ENCODE data around the gene ZNF41. TPM values are rescaled to one million over a fixed set of nuclear protein-coding genes. Genes with fewer than 3 reads are reported as not detected.

The ZNF41 gene
- polyA plus RNA-seq, 2 donors: 2.2 to 2.3 TPM

- no peaks in the 10 kb centered on the region for H3K9me3 ChIP-seq (ENCODE audit: control insufficient read depth in 2 of 2, insufficient read depth in 1 of 2, low read depth in 1 of 2, low read length in 1 of 2)
- H3K27ac ChIP-seq (ENCODE audit: low read depth in 2 of 2, low read length in 1 of 2): no peak overlapping the region
- H3K27me3 ChIP-seq (ENCODE audit: control insufficient read depth in 1 of 2, insufficient read depth in 2 of 2, low read length in 2 of 2): no peaks in the 10 kb centered on the region
- no peaks in the 10 kb centered on the region for H3K4me1 ChIP-seq (ENCODE audit: control insufficient read depth in 2 of 2, insufficient read depth in 2 of 2, low read length in 1 of 2)
- H3K36me3 ChIP-seq (ENCODE audit: control insufficient read depth in 2 of 2, insufficient read depth in 2 of 2, low read length in 1 of 2): no peaks in the 10 kb centered on the region
- no peak overlapping the region for H3K4me3 ChIP-seq (ENCODE audit: low read depth in 1 of 2, low read length in 2 of 2)
- 48 to 92% methylated on average over 1 of the region's 1 CpG for WGBS, 2 donors
These were observed 22.5 kb downstream of the ZNF41 start for GRCh38 chrX:47460561-47460960.

GRCh38 chrX:47458528-47458927, 24.5 kb downstream of the ZNF41 start:
- no peaks in the 10 kb centered on the region for H3K36me3 ChIP-seq (ENCODE audit: control insufficient read depth in 2 of 2, insufficient read depth in 2 of 2, low read length in 1 of 2)
- no peaks in the 10 kb centered on the region for H3K27me3 ChIP-seq (ENCODE audit: control insufficient read depth in 1 of 2, insufficient read depth in 2 of 2, low read length in 2 of 2)
- no peaks in the 10 kb centered on the region for H3K4me1 ChIP-seq (ENCODE audit: control insufficient read depth in 2 of 2, insufficient read depth in 2 of 2, low read length in 1 of 2)
- no peak overlapping the region for H3K27ac ChIP-seq (ENCODE audit: low read depth in 2 of 2, low read length in 1 of 2)
- WGBS, 2 donors: 79 to 92% methylated on average over 6 of the region's 6 CpGs
- H3K4me3 ChIP-seq (ENCODE audit: low read depth in 1 of 2, low read length in 2 of 2): no peak overlapping the region
- H3K9me3 ChIP-seq (ENCODE audit: control insufficient read depth in 2 of 2, insufficient read depth in 1 of 2, low read depth in 1 of 2, low read length in 1 of 2): no peaks in the 10 kb centered on the region

- 75 to 93% methylated on average over 6 of the region's 6 CpGs for WGBS, 2 donors
- H3K27me3 ChIP-seq (ENCODE audit: control insufficient read depth in 1 of 2, insufficient read depth in 2 of 2, low read length in 2 of 2): no peaks in the 10 kb centered on the region
- H3K4me1 ChIP-seq (ENCODE audit: control insufficient read depth in 2 of 2, insufficient read depth in 2 of 2, low read length in 1 of 2): no peaks in the 10 kb centered on the region
- H3K27ac ChIP-seq (ENCODE audit: low read depth in 2 of 2, low read length in 1 of 2): no peak overlapping the region
- peaks cover 0 to 6% of the 10 kb centered on the region in 2 donors for H3K36me3 ChIP-seq (ENCODE audit: control insufficient read depth in 2 of 2, insufficient read depth in 2 of 2, low read length in 1 of 2)
- no peak overlapping the region for H3K4me3 ChIP-seq (ENCODE audit: low read depth in 1 of 2, low read length in 2 of 2)
- peaks cover 3 to 5% of the 10 kb centered on the region in 2 donors for H3K9me3 ChIP-seq (ENCODE audit: control insufficient read depth in 2 of 2, insufficient read depth in 1 of 2, low read depth in 1 of 2, low read length in 1 of 2)
These were observed 26.9 kb downstream of the ZNF41 start for GRCh38 chrX:47456080-47456479.

- Histone ChIP-seq H3K4me1 (ENCODE audit: control insufficient read depth in 2 of 2, insufficient read depth in 2 of 2, low read length in 1 of 2) (no peaks in the 10 kb centered on the region), H3K36me3 (ENCODE audit: control insufficient read depth in 2 of 2, insufficient read depth in 2 of 2, low read length in 1 of 2) (peaks cover 0 to 9% of the 10 kb centered on the region in 2 donors), H3K27me3 (ENCODE audit: control insufficient read depth in 1 of 2, insufficient read depth in 2 of 2, low read length in 2 of 2) (no peaks in the 10 kb centered on the region), H3K27ac (ENCODE audit: low read depth in 2 of 2, low read length in 1 of 2) (no peak overlapping the region), H3K9me3 (ENCODE audit: control insufficient read depth in 2 of 2, insufficient read depth in 1 of 2, low read depth in 1 of 2, low read length in 1 of 2) (peaks cover 12 to 14% of the 10 kb centered on the region in 2 donors), H3K4me3 (ENCODE audit: low read depth in 1 of 2, low read length in 2 of 2) (no peak overlapping the region)
- WGBS, 2 donors: 85 to 93% methylated on average over 8 of the region's 8 CpGs
These were observed 30.9 kb downstream of the ZNF41 start for GRCh38 chrX:47452112-47452511.

GRCh38 chrX:47448165-47448806, 34.7 kb downstream of the ZNF41 start:
- H3K4me3 ChIP-seq (ENCODE audit: low read depth in 1 of 2, low read length in 2 of 2): no peak overlapping the region
- H3K27me3 ChIP-seq (ENCODE audit: control insufficient read depth in 1 of 2, insufficient read depth in 2 of 2, low read length in 2 of 2): no peaks in the 10 kb centered on the region
- H3K27ac ChIP-seq (ENCODE audit: low read depth in 2 of 2, low read length in 1 of 2): no peak overlapping the region
- peaks cover 12 to 15% of the 10 kb centered on the region in 2 donors for H3K9me3 ChIP-seq (ENCODE audit: control insufficient read depth in 2 of 2, insufficient read depth in 1 of 2, low read depth in 1 of 2, low read length in 1 of 2)
- H3K36me3 ChIP-seq (ENCODE audit: control insufficient read depth in 2 of 2, insufficient read depth in 2 of 2, low read length in 1 of 2): peaks cover 0 to 9% of the 10 kb centered on the region in 2 donors
- no peaks in the 10 kb centered on the region for H3K4me1 ChIP-seq (ENCODE audit: control insufficient read depth in 2 of 2, insufficient read depth in 2 of 2, low read length in 1 of 2)
- WGBS, 2 donors: 97 to 99% methylated on average over 6 of the region's 6 CpGs

- Histone ChIP-seq H3K4me1 (ENCODE audit: control insufficient read depth in 2 of 2, insufficient read depth in 2 of 2, low read length in 1 of 2) (no peaks in the 10 kb centered on the region), H3K27me3 (ENCODE audit: control insufficient read depth in 1 of 2, insufficient read depth in 2 of 2, low read length in 2 of 2) (no peaks in the 10 kb centered on the region), H3K4me3 (ENCODE audit: low read depth in 1 of 2, low read length in 2 of 2) (no peak overlapping the region), H3K27ac (ENCODE audit: low read depth in 2 of 2, low read length in 1 of 2) (no peak overlapping the region), H3K36me3 (ENCODE audit: control insufficient read depth in 2 of 2, insufficient read depth in 2 of 2, low read length in 1 of 2) (peaks cover 0 to 9% of the 10 kb centered on the region in 2 donors), H3K9me3 (ENCODE audit: control insufficient read depth in 2 of 2, insufficient read depth in 1 of 2, low read depth in 1 of 2, low read length in 1 of 2) (peaks cover 12 to 15% of the 10 kb centered on the region in 2 donors)
- WGBS, 2 donors: 92 to 99% methylated on average over 11 of the region's 11 CpGs
These were observed 35.4 kb downstream of the ZNF41 start for GRCh38 chrX:47447607-47448006.

- H3K9me3 ChIP-seq (ENCODE audit: control insufficient read depth in 2 of 2, insufficient read depth in 1 of 2, low read depth in 1 of 2, low read length in 1 of 2): peaks cover 10 to 11% of the 10 kb centered on the region in 2 donors
- peaks cover 0 to 5% of the 10 kb centered on the region in 2 donors for H3K36me3 ChIP-seq (ENCODE audit: control insufficient read depth in 2 of 2, insufficient read depth in 2 of 2, low read length in 1 of 2)
- 78 to 94% methylated on average over 2 of the region's 2 CpGs for WGBS, 2 donors
These were observed 36.1 kb downstream of the ZNF41 start for GRCh38 chrX:47446971-47447370.

GRCh38 chrX:47446431-47446830, 36.6 kb downstream of the ZNF41 start:
- Histone ChIP-seq H3K9me3 (ENCODE audit: control insufficient read depth in 2 of 2, insufficient read depth in 1 of 2, low read depth in 1 of 2, low read length in 1 of 2) (peaks cover 9 to 11% of the 10 kb centered on the region in 2 donors), H3K4me1 (ENCODE audit: control insufficient read depth in 2 of 2, insufficient read depth in 2 of 2, low read length in 1 of 2) (no peaks in the 10 kb centered on the region)

More at GRCh38 chrX:47446971-47447370, 36.1 kb downstream of the ZNF41 start:
- no peak overlapping the region for H3K4me3 ChIP-seq (ENCODE audit: low read depth in 1 of 2, low read length in 2 of 2)
- no peak overlapping the region for H3K27ac ChIP-seq (ENCODE audit: low read depth in 2 of 2, low read length in 1 of 2)
- no peaks in the 10 kb centered on the region for H3K27me3 ChIP-seq (ENCODE audit: control insufficient read depth in 1 of 2, insufficient read depth in 2 of 2, low read length in 2 of 2)
- no peaks in the 10 kb centered on the region for H3K4me1 ChIP-seq (ENCODE audit: control insufficient read depth in 2 of 2, insufficient read depth in 2 of 2, low read length in 1 of 2)

GRCh38 chrX:47430925-47431324, 52.1 kb downstream of the ZNF41 start:
- no peaks in the 10 kb centered on the region for H3K27me3 ChIP-seq (ENCODE audit: control insufficient read depth in 1 of 2, insufficient read depth in 2 of 2, low read length in 2 of 2)
- H3K36me3 ChIP-seq (ENCODE audit: control insufficient read depth in 2 of 2, insufficient read depth in 2 of 2, low read length in 1 of 2): no peaks in the 10 kb centered on the region
- H3K9me3 ChIP-seq (ENCODE audit: control insufficient read depth in 2 of 2, insufficient read depth in 1 of 2, low read depth in 1 of 2, low read length in 1 of 2): no peaks in the 10 kb centered on the region
- 85 to 96% methylated on average over 5 of the region's 5 CpGs for WGBS, 2 donors
- no peaks in the 10 kb centered on the region for H3K4me1 ChIP-seq (ENCODE audit: control insufficient read depth in 2 of 2, insufficient read depth in 2 of 2, low read length in 1 of 2)
- H3K4me3 ChIP-seq (ENCODE audit: low read depth in 1 of 2, low read length in 2 of 2): no peak overlapping the region
- no peak overlapping the region for H3K27ac ChIP-seq (ENCODE audit: low read depth in 2 of 2, low read length in 1 of 2)

More at GRCh38 chrX:47446431-47446830, 36.6 kb downstream of the ZNF41 start:
- Histone ChIP-seq H3K4me3 (ENCODE audit: low read depth in 1 of 2, low read length in 2 of 2) (no peak overlapping the region), H3K27ac (ENCODE audit: low read depth in 2 of 2, low read length in 1 of 2) (no peak overlapping the region), H3K36me3 (ENCODE audit: control insufficient read depth in 2 of 2, insufficient read depth in 2 of 2, low read length in 1 of 2) (peaks cover 0 to 3% of the 10 kb centered on the region in 2 donors), H3K27me3 (ENCODE audit: control insufficient read depth in 1 of 2, insufficient read depth in 2 of 2, low read length in 2 of 2) (no peaks in the 10 kb centered on the region)
- WGBS, 2 donors: 92 to 94% methylated on average over 2 of the region's 2 CpGs

GRCh38 chrX:47422444-47422843, 60.6 kb downstream of the ZNF41 start:
- Histone ChIP-seq H3K4me3 (ENCODE audit: low read depth in 1 of 2, low read length in 2 of 2) (no peak overlapping the region), H3K9me3 (ENCODE audit: control insufficient read depth in 2 of 2, insufficient read depth in 1 of 2, low read depth in 1 of 2, low read length in 1 of 2) (peaks cover 0 to 3% of the 10 kb centered on the region in 2 donors), H3K27me3 (ENCODE audit: control insufficient read depth in 1 of 2, insufficient read depth in 2 of 2, low read length in 2 of 2) (no peaks in the 10 kb centered on the region), H3K36me3 (ENCODE audit: control insufficient read depth in 2 of 2, insufficient read depth in 2 of 2, low read length in 1 of 2) (no peaks in the 10 kb centered on the region), H3K27ac (ENCODE audit: low read depth in 2 of 2, low read length in 1 of 2) (no peak overlapping the region), H3K4me1 (ENCODE audit: control insufficient read depth in 2 of 2, insufficient read depth in 2 of 2, low read length in 1 of 2) (no peaks in the 10 kb centered on the region)
- 72 to 91% methylated on average over 2 of the region's 2 CpGs for WGBS, 2 donors

Data from esophagus (tissue), 2 donors.